22Rv1 (cell line): Measurements from ENCODE around the gene ZNF778.

ENCODE experiments used
- CTCF ChIP-seq: fragments of 450-650 bp; IDR thresholded peaks from 2 replicates; pipeline ENCODE4 v1.5.1; 2017; ENCODE audit warnings: mild to moderate bottlenecking
- ZFX ChIP-seq: fragments of 450-650 bp; IDR thresholded peaks from 2 replicates; pipeline ENCODE4 v1.6.1; 2017; ENCODE audit warnings: antibody characterized with exemption, borderline replicate concordance

GRCh38 chr16:89178453-89179147 lies 38.9 kb upstream of the ZNF778 start:
- TF ChIP-seq CTCF (no peak), ZFX (no peak)
